NCI-H2196 treated with DMSO at 0.1 percent for 48 hours (cell line): ENCODE measurements around the gene SPC25.
A peak's percentile ranks its signal among the peaks of the same experiment; 100 is the strongest.
"Not testable (repeated sequence)": the region's sequence is repeated elsewhere in the genome, so short reads cannot be mapped to it uniquely, and the experiment has no call there.

Experiments
- DNase-seq: peaks from one replicate; lab custom pipeline; 2025; ENCODE audit not compliant: unreplicated experiment; lab: John Stamatoyannopoulos, UW

The SPC25 gene, protein sequence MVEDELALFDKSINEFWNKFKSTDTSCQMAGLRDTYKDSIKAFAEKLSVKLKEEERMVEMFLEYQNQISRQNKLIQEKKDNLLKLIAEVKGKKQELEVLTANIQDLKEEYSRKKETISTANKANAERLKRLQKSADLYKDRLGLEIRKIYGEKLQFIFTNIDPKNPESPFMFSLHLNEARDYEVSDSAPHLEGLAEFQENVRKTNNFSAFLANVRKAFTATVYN

DNA sequence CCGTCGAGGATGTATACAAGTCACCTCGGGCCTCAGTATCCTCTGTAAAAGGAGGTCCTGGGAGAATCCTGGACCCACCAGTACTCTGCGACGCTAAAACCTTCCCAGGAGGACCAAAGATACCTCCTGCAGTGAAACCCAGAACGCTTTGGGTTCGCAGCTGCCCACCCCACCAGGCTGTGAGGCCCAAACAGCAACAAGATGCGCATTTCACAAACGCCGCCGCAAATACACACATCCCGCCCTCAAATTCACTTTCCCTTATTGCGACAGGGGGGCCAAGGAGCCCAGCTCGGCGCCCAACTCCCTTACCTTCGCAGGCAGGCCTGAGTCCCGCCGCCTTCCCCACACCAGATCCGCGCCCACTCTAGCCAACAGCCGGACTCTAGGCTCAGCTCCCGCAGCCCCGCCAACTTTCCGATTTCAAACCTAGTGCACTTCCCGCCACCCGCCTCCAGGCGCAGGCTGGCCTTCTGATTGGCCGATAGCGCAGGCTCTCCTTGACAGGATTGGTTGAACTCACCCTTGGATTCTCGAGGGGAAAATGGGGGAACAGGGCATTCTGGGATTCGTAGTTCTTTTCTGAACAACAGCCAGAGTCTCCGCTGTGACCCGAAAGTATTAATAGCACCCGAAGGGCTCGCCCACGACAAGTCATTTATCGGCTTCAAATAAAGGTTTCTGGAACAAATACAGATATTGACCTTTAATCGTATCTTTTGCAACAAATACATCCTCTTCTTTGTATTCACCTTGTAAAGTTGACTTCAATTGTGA is at the start of gene SPC25:
Gene SPC25, minus strand, starts transcription at position 425 of the 777 bp plus-strand sequence. CDS start 911 bp downstream, outside the sequence.
- peak; percentile 90 for DNase-seq

DNA sequence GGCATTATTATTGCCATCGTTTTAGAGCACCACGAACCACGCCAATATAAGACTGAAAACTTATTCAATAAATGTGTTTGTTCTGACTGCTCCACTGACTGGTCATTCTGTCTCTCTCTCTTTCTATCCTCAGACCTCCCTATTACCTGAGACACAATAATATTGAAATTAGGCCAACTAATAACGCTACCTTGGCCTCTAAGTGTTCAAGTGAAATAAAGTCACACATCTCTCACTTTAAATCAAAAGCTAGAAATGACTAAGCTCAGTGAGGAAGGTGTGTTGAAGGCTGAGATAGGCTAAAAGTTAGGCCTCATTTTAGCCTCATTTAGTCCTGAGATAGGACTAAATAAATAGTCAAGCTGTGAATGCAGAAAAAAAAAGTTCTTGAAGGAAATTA is 49.7 kb upstream of the SPC25 start:
- DNase-seq, result no peak

GRCh38 chr2:168939061-168939460 is 48.8 kb upstream of the SPC25 start:
- DNase-seq, result no peak

DNA sequence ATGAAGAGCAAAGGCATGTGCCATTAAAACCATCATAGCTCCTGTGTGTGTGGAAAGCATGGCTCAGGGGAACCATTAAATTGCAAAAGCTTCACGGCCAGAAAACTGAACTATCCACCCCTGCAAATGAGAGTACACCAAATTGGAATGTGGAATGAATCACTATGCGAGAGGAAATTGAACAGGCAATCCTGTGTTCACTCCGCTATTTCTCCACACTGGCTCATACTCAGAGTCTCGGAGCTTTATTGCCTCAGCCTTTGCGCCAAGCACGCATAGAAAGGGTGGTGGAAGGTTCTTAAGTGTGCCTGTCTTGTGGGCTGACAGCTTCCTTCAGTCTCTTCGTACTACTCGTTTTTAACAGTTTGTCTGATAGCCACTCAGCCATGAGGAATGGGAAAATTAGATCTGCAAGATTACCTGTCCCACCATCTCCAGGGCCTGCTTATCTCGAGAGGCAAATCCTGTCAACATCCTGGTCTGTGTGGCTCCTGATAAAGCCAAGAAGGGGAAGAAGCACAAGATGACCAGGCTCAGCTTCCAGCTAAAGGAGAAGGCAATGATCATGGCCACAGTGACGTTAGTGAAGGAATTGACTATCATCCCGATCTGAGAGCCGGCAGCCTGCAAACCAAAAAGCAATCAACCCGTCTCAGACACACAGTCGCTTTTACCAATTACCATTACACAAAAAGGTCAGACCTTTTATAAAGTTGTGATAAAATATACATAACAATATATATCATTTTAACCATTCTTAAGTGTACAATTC is 45.8 kb upstream of the SPC25 start:
- DNase-seq, result no peak

DNA sequence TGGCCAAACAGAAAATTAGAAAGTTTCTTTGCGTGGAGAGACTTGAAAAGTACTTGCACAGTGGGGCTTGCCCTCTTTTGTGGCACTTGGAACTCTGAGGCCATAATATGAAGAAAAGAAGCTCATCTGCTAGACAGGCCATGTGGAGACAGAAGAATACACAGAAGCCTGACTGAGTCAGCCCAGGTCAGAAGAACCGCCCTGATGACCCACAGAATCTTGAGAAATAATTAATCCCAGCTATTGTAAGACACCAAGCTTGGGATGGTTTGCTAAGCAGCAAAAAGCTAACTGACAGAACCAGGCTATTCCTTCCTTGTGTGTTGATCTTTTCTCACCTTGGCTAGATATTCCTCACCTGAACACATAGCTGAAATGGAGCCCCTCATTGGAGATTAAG is 44.6 kb upstream of the SPC25 start:
- DNase-seq, result no peak

GRCh38 chr2:168932174-168932573 is 41.9 kb upstream of the SPC25 start:
- DNase-seq, result not testable (repeated sequence)

- no peak for DNase-seq
Observed at GRCh38 chr2:168930242-168930641, 40.0 kb upstream of the SPC25 start.

DNA sequence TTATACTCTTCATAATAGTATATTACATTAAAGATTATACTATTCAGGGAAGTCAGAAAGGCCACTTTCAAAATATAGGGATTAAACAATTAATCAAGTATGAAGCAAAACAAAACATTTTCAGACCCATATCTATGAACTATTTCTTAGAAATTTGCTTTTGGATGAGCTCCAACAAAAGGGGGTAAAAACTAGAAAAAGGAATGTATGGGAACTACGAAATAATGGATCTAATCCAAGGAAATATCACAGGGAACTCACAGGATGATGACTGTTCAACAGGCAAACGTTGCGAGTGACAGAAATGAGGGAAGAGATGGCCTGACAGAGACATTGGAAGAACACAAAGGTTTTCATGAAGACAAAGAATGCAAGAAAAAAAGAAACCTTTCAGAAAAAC is 38.8 kb upstream of the SPC25 start:
- DNase-seq, result no peak

GRCh38 chr2:168928113-168928831 is 38.0 kb upstream of the SPC25 start:
- DNase-seq, result no peak

DNA sequence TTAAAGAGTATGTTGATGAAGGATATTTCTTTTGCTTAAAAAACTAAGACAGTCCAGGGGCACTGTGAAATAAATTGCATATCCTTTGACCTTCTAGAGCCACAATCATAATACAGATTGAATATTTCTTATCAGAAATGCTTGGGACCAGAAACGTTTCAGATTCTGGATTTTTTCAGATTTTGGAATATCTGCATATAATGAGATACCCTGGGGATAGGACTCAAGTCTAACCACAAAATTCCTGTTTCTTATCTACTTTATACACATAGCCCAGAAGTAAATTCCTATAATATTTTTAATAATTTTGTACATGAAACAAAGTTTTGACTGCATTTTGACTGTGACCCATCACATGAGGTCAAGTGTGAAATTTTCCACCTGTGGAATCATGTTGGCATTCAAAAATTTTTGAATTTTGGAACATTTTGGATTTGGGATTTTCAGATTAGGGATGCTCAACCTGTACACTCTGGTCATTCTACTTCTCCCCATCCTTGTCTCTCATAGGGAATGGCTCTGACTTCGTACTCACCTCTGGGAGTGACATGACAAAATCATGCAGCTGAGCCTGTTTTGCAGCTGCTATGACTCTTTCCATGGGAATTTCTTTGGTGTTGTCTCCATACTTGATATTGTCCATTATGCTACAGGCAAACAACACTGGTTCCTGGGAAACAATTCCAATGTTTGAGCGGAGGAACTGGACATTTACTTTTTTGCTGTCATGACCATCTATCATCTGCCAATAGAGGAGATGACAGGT is 36.6 kb upstream of the SPC25 start:
- DNase-seq, result no peak

DNA sequence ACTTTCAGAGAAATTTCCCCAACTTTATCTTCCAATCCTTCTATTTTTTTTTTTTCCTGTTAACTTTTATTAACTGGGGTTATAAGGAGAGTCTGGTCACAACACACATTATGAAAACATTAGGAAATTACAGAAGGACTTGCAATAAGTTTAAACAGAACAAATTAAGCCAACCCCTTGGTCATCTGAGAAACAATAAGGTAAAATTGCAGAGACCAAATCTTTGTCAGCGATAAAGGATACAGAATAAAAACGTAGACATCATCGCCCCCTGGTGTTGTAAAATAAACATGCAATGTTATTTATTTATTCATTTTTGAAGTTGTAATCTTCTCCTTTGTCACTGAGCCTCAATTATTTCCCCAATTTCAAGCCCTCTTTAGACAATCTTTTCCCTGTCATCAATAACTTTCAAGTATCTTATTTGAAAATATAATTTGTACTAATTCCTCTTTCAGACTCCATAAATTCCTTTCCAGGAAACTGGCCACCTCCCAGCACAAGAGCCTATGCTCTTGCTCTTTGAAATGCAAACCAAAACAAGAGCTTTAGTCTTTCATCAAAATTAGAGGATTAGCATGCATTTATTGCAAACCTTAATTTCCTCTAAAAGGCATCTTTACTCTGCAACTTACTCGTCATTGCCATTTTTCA is 30.4 kb upstream of the SPC25 start:
- peak; percentile 32 for DNase-seq

DNA sequence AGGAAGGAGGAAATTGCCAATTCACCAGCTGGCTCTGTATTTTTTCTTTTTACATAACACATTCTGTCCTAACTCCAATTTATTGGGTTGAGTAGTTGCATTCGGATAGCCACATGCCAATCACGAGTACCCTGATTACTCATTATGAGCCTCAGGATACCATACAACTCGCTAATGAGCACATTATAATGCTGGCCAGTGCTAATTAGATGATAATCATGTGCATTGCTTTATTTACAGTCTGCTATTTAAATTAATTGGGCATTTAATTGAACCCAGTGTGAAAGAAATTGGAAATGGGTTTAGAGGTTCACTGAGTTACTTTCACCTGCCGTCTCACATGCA is 26.1 kb upstream of the SPC25 start:
- no peak for DNase-seq

DNA sequence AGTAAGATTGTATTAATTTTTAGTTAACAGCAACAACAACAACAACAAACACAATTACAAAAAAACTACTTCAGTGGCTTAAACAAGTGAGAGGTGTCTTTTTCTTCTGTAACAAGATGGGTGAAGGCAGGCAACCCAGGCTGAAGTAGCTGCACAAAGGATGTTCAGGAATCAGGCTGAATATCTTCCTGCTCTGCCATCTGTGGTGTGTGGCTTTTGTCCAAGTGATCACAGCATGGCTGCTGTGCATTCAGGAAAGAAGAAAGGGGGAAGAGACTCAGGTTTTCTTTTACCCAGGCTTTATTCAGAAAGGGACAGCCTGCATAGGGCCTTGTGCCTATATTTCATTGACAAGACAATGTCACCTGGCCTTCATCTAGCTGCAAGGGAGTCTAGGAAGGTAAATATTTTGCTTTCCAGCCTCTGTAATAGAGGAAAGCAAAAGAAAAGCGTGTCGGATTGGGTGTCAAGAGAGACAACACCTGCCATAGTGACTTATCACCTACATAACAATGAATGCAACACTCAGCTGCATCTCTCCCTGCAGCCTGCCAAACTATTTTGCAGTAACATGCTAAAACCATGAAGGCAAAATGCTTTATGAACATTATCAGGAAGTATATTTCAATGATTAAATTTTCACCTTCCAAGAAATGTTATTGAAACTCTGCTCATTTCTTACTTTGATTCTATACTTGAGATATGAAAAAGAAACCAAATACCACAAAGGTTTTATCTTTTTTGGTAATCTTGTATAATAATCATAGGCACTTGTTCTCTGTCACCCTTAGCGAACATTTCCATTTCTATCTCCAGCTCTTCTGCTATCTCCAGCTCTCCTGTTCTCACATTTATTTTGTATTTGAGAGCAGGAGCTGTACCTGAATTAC is 25.5 kb upstream of the SPC25 start:
- no peak for DNase-seq

DNA sequence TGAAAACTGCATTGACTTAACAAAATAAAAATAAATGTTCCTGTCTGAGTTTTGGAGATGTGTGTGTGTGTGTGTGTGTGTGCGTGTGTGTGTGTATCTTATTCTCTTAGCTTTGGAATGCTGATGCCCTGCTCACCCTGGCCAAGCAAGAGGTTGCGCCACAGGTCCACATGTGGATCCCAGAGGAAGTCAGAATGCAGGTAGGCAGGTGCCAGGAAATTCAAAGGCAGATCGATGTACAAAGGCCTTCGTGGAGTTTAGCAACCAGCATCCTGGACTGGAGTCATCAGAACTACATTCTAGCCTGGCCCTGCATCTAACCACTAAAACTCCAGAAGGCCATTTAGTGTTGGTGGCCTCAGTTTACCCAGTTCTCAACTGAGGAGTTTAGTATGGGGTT is 23.3 kb upstream of the SPC25 start:
- no peak for DNase-seq

DNA sequence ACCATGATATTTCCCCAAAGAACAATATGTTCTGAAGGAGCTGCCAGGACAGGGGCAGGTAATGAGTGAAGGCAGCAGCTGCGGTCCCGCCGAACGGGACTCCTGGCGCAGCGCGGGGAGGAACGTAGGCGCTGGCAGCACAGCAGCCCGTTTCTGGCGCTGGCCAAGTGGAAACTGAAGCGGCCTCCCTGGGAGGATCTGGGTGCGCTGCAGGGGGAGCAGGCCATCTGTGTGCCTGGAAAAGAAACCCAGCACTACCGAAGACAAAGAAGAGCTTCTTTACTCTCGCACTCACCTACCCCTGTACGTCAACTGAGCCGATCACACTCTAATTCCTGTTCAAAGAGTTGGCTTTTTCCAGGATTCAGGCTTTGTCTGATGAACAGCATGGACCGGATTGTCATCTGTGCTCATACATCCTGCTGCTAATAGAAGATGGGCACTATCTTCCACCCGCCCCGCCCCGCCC is 22.7 kb upstream of the SPC25 start:
- DNase-seq, result no peak

DNA sequence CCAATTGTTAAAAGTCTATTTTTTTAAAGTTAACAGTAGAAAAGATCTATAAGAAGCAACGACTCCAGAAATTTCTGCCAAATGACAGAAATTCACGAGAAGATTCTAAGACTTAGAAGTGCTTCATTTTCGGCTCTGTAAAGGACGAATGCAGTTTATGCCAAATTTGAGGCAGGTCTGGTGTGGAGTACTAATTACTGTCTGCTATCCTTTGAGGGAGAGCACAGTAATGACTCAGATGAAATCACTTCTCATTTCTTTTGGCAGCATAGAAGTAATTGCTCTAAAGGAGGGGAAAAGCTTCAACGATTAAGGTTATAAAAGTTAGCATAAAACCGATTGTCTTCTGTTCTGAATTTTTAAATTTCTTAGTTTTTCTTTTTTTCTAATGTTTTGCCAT is 22.2 kb upstream of the SPC25 start:
- no peak for DNase-seq

DNA sequence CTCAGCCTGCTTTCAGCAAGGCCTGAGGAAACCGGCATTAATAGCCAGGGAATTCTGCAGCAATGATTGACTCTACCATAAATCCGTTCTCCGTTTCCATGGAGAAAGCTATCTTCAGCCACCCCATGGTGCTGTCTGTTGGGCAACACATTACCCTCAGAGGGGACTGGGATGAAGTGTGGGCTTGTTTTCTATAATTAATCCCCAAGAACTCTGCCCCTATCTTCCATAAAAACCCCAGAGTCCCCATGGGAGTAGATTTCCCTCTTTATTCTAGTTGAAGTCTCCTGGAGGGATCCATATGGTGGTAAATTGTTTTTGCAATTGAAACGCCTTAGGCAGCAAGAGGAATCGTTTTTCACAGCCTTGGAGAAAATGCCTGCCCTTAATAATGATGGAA is 20.1 kb upstream of the SPC25 start:
- no peak for DNase-seq

DNA sequence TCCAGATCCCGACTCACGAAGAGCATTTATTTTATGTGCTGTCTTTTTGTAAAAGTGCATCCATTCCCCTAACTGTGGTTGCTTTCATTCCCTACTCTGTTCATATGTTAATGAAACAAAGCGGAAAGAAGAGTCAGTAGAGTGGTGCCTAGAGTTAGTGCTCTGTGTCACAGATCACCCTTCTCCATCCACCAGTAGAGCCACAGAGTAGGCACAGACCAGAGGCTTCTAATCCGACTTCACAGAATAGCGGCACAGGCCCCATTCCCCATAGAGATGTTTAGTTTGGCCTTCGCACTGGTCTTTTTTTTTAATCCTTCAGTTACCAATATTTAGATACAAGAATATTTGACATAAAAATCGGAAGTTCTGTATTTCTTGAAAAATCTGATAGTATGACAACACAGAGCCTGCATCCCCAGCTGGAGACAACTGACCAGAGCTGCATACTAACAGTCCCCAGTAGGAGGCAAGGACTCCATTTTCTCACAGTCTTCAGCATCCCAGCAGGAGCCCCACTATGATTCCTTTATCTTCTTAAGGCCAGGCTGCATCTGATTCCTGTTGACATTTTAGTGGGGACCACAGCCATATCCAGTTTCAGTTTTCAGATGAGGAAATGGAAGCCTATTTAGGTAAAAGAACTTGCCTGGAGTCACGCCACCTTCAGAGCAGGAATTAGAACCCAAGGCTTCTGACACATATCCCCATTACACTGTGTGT is 17.9 kb upstream of the SPC25 start:
- DNase-seq, result no peak
